Activated T-helper 2 cell treated with anti-CD3 and anti-CD28 coated beads, Interferon-gamma antibody, Interleukin-2, Interleukin-4, amounts not matched to agents 10 μg/mL and 5 μg/mL and 100 μg/mL, durations not matched to agents 14 hours and 24 hours and 36 hours (primary cell): ENCODE measurements around the gene KRT222. TPM values are rescaled to one million over a fixed set of nuclear protein-coding genes. Genes with fewer than 3 reads are reported as not detected.
A peak's percentile ranks its signal among the peaks of the same experiment; 100 is the strongest.

Experiments
- DNase-seq: peaks from one replicate; pipeline ENCODE4 v3.0.0; 2021; ENCODE audit warnings: low spot score
- H3K27ac Mint-ChIP-seq: one replicate; pipeline ENCODE4 v1.8.0; 2021; ENCODE audit warnings: mixed read lengths
- H3K27me3 Mint-ChIP-seq: one replicate; pipeline ENCODE4 v1.8.0; 2021; ENCODE audit warnings: low read depth, mixed read lengths
- H3K36me3 Mint-ChIP-seq: one replicate; pipeline ENCODE4 v1.8.0; 2021; ENCODE audit warnings: low read depth, mixed read lengths
- H3K4me1 Mint-ChIP-seq: one replicate; pipeline ENCODE4 v1.8.0; 2021; ENCODE audit warnings: low read depth, mixed read lengths
- H3K4me3 Mint-ChIP-seq: one replicate; pipeline ENCODE4 v1.8.0; 2021; ENCODE audit warnings: low read depth, mild to moderate bottlenecking, moderate library complexity, mixed read lengths
- H3K9me3 Mint-ChIP-seq: one replicate; pipeline ENCODE4 v1.8.0; 2021; ENCODE audit warnings: mixed read lengths
- intact Hi-C: fragments of 100-400 bp; cut with micrococcal nuclease; formaldehyde crosslinking; loops from one replicate; pipeline ENCODE4 v1.15.1; 2023
- total RNA-seq: library from RNA; stranded (reverse); gene quantifications from 2 replicates; pipeline ENCODE4 v1.2.3, GENCODE V29; 2022

The KRT222 gene
- total RNA-seq, 1 donor from 2014 or later: 0.43 TPM

DNA sequence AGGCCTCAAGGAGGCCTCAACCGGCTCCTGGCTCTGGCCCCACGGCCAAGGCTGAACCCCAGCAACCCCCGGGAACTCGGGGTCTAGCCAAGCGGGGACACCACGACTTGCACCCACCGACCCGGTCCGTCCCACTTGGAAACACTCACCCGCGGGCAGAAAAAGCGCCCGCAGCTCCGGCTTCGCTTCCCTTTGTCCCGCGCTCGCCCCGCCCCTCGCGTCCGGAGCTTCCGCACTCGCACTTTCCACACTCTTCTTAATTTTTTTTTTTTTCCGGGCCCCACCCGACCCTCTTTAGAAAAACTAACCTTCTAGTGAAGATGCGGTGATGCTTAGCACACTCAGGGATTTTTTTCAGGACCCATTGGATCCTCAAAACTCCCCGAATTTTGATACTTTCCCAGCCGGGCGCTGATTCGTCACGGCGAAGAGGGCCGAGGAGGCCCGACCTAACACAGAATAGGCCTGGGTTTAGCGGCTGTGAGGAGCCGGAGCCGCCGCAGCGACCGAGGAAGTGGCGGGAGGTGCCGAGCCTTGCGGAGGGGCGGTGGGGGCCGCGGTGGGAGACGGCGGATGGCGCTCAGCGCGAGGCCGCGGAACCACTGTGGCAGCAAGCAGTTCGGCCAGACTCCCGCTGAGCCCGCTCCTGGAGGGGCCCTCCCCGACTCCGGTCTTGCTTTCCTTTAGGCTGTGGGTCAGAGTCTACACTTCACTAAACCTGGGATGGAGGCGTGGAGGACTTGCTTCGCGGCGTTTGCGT, 17.2 kb downstream of the KRT222 start, which contains the start of gene SMARCE1:
Gene SMARCE1, minus strand, starts transcription at position 195 of the 760 bp plus-strand sequence. CDS start 2,016 bp downstream, outside the sequence.
- Mint-ChIP-seq H3K36me3 (peaks cover 38% of the 10 kb centered on the region), H3K4me3 (peak within 1 kb of the TSS; percentile 96), H3K27me3 (no peaks in the 10 kb centered on the region), H3K4me1 (peaks cover 31% of the 10 kb centered on the region), H3K27ac (peak within 1 kb of the TSS; percentile 92), H3K9me3 (no peaks in the 10 kb centered on the region)
- DNase-seq: peak; percentile 74
- intact Hi-C loops: no loop called here

DNA sequence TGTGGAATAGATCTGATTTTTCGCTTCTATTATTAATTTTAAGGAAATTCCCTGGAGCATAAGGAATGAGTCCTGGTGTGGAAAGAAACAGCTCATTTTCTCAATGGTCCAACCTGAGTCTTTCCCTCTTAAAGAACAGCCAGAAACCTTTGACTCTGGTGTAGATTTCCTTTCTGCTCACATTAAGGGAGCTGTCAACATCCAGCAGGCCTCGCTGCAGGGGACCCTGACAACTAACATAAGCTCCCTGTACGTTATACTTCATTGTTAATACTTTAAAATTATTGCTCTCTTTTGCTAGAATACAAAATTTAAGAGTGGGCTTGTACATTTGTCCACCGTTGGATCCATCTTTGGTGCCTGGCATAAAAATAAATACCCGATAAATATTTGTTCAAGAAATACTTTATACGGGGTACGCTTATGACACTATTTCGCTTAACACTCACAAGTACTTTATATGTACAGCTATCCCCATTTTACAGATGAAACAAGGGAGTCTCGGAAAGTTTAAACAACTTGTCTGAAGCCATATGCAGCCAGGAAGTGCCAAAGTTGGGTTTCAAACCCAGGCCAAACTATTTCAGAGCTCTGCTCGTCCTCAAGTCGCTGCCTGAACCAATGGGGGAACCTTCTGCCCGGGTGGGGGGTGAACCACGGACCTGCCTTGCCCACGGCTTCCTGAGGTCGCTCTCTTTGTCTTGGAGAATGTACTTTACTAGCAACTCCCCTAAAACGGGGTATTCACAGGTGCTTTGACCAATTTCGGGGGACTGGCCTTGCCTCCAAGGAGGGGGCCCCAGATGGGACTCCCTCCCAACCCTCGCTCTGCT, 18.0 kb downstream of the KRT222 start:
- H3K9me3 Mint-ChIP-seq: no peaks in the 10 kb centered on the region
- intact Hi-C loops: no loop called here
- no peak for DNase-seq
- H3K4me1 Mint-ChIP-seq: peaks cover 36% of the 10 kb centered on the region
- peaks cover 45% of the 10 kb centered on the region for H3K36me3 Mint-ChIP-seq
- peak overlapping the region; percentile 96 for H3K4me3 Mint-ChIP-seq
- H3K27me3 Mint-ChIP-seq: no peaks in the 10 kb centered on the region
- H3K27ac Mint-ChIP-seq: peak overlapping the region; percentile 92

DNA sequence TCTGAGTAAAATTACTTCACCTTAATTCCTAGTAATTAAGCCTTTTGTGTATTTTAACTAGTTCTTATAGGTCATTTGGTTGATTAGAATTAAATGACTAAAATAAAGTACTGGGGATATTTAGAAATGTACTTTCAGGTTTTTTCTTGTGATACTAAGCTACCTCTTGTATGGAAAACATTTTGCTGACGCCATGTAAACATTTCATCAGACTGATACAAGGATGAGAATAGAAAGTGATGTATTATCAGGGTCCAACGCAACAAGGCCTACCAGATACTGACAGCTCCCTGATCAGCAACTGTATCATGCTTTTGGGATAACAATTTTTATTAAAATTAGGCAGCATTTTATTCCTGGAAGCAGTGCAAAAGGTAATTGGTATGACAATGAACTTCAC, 19.0 kb downstream of the KRT222 start:
- DNase-seq: no peak
- Mint-ChIP-seq H3K4me1 (peaks cover 39% of the 10 kb centered on the region), H3K36me3 (peaks cover 50% of the 10 kb centered on the region), H3K27me3 (no peaks in the 10 kb centered on the region), H3K4me3 (peak overlapping the region; percentile 39), H3K9me3 (no peaks in the 10 kb centered on the region), H3K27ac (no peak overlapping the region)
- intact Hi-C loops: no loop called here

DNA sequence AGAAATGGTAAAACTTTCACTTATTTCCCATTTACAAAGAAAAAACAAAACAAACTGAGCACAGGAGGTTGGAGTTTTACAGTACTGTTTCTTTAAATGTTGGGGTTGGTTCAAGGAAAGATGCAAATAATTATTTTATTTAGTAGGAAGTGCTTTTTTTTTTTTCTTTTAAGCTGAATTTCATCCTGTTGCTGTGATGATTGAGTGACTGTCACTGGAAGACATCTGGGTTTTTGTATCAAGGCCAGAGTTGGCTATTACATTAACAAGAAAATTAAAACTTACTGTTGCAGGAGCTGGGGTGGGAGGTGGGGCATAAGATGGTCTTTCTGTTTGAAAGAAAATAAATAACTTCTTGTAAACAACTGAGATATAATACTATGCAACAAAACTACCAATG, 19.7 kb downstream of the KRT222 start:
- Mint-ChIP-seq H3K9me3 (no peaks in the 10 kb centered on the region), H3K27me3 (no peaks in the 10 kb centered on the region), H3K4me1 (peaks cover 44% of the 10 kb centered on the region), H3K4me3 (peak overlapping the region; percentile 49), H3K36me3 (peaks cover 56% of the 10 kb centered on the region), H3K27ac (peak overlapping the region; percentile 62)
- intact Hi-C loops: no loop called here
- no peak for DNase-seq

DNA sequence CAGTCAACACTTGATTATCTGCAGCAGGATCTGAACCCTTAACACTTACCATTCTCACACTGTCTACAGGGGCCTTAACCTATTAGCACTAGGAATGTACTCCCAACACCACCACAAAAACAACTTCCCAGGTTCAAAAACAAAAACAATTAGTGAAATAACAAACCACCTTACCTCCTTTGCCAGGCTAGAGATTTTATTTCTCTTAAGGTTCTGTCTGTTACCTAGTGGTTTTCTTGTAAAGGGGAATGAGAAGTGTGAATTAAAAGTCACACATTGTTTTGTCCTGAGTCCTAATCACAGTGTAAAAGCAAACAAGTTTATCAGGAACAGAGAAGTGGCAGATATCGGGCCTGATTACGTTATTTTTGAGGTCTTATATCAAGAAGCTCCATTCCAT, 27.0 kb downstream of the KRT222 start:
- no peaks in the 10 kb centered on the region for H3K9me3 Mint-ChIP-seq
- H3K27ac Mint-ChIP-seq: peak overlapping the region; percentile 3
- intact Hi-C loops: no loop called here
- peaks cover 72% of the 10 kb centered on the region for H3K36me3 Mint-ChIP-seq
- H3K27me3 Mint-ChIP-seq: no peaks in the 10 kb centered on the region
- DNase-seq: no peak
- H3K4me1 Mint-ChIP-seq: peaks cover 31% of the 10 kb centered on the region
- no peak overlapping the region for H3K4me3 Mint-ChIP-seq

DNA sequence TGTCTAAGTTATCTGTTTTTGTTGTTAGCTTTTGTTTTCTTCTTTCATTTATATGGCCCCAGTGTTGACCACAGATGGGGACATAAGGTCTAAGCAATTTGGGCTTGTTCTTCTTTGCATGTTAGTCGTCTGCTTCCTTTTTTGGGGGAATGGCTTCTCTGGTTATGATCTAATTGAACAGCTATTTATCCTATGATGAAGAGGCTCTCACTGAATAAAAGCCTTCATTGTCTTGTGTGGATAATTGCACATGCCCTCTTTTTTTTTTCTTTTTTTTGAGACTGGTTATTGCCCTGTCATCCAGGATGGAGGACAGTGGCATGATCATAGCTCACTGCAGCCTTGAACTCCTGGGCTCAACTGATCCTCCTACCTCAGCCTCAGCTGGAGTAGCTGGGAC, 31.1 kb downstream of the KRT222 start:
- no peaks in the 10 kb centered on the region for H3K9me3 Mint-ChIP-seq
- no peaks in the 10 kb centered on the region for H3K27me3 Mint-ChIP-seq
- peaks cover 82% of the 10 kb centered on the region for H3K36me3 Mint-ChIP-seq
- H3K4me1 Mint-ChIP-seq: peaks cover 20% of the 10 kb centered on the region
- intact Hi-C loops: no loop called here
- H3K4me3 Mint-ChIP-seq: no peak overlapping the region
- H3K27ac Mint-ChIP-seq: peak overlapping the region; percentile 10
- DNase-seq: no peak

DNA sequence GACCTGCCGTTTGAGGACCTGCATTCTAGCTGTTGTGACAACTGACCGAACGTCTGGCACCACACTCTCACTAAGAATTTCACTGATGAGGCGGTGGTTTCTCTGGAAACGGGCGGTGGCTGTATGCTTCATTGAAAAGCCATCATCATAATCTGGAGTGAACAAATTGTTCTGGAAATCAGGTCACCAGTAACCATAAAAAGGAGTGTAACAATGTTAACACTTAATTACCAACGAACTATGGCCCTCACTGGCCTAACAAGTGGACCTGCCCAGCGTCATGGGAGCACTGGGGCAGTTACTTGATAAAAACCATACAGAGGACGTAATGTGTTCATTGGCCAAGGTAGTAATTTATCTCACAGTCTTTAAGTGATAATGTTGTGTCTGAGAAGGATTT, 32.8 kb downstream of the KRT222 start:
- Mint-ChIP-seq H3K27me3 (no peaks in the 10 kb centered on the region), H3K36me3 (peaks cover 87% of the 10 kb centered on the region), H3K9me3 (no peaks in the 10 kb centered on the region), H3K4me3 (no peak overlapping the region), H3K27ac (no peak overlapping the region), H3K4me1 (peaks cover 14% of the 10 kb centered on the region)
- no peak for DNase-seq
- intact Hi-C loops: no loop called here

DNA sequence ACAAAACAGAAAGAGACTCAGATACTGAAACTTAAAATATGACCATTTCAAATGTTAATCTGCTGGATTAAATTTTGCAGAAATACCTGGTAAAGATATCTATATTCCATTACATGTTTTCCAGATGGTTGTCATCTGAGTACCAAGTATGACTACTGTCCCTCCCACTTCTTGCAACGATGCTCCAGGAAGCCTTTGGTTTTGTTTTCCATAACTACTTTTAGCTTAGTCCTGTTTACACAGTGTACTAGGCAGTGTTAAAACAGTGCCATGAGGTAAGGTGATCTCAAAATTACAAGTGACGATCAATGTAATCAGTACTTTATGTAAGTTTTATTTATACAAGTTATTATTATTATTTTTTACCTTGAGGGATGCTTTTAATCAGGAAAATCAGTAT, 35.1 kb downstream of the KRT222 start:
- Mint-ChIP-seq H3K9me3 (no peaks in the 10 kb centered on the region), H3K27ac (peak overlapping the region; percentile 52), H3K4me3 (no peak overlapping the region), H3K27me3 (no peaks in the 10 kb centered on the region), H3K36me3 (peaks cover 84% of the 10 kb centered on the region), H3K4me1 (peaks cover 27% of the 10 kb centered on the region)
- DNase-seq: no peak
- intact Hi-C loops: no loop called here

DNA sequence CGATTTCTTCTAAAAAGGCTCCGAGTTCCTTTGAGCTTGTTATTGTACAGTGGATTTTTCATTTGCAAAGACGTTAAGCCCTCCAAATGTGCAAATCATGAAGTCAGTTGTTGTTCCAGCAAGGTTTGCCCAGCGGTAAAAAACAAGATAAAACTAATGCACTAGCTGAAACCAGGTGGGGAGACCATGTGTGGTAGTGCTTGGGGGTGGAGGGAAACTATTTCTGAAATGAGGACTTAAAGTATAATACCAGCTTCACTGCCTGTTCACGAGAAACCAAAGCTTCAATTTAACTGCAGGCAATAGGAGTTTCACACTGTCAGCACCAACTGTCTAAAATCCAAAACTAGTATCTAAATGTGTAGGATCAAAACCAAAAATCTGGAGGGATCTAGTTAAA, 39.7 kb downstream of the KRT222 start:
- intact Hi-C loops: no loop called here
- Mint-ChIP-seq H3K27ac (peak overlapping the region; percentile 68), H3K4me1 (peaks cover 59% of the 10 kb centered on the region), H3K4me3 (no peak overlapping the region), H3K9me3 (no peaks in the 10 kb centered on the region), H3K27me3 (no peaks in the 10 kb centered on the region), H3K36me3 (peaks cover 42% of the 10 kb centered on the region)
- DNase-seq: no peak

DNA sequence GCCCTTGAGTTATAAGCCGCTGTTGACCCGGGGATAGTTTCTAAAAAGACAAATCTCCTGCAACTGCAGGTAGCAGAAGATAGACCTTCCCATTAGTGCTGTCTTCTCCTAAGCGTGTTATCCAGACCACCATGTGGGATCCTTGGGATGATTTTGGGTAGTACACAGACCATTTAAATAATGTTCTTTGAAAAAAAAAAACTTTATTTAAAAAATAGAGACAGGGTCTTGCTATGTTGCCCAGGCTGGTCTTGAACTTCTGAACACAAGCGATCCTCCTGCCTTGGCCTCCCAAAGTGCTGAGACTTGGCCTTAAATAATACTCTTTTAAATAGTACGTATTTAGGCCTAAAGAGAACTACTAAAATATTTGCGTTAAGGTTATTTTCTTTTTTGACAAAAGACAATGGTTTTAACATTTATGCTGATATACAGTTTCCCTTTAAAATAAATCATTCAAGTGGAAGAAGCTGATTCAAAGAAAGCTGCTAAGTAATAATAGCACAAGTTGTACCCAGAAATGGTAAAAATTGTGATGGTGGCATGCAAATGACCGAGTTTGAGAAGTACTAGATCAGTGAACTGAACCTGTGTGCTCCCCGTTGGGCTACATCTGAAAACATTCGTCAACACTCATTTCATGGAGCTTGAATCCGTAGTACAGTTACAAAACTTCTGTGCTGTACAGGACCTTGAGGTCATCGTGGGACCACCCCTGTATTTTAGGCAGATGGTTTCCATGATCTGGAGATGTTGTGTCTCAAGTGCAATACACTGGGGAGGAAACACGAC, 41.4 kb downstream of the KRT222 start:
- H3K9me3 Mint-ChIP-seq: no peaks in the 10 kb centered on the region
- no peak overlapping the region for H3K27ac Mint-ChIP-seq
- peaks cover 55% of the 10 kb centered on the region for H3K4me1 Mint-ChIP-seq
- no peak overlapping the region for H3K4me3 Mint-ChIP-seq
- no peak for DNase-seq
- peaks cover 28% of the 10 kb centered on the region for H3K36me3 Mint-ChIP-seq
- intact Hi-C loops: loop anchor here (5.0 kb wide), 1 partner anchor 169 kb away; no protein-coding TSS in a partner anchor
- no peaks in the 10 kb centered on the region for H3K27me3 Mint-ChIP-seq

DNA sequence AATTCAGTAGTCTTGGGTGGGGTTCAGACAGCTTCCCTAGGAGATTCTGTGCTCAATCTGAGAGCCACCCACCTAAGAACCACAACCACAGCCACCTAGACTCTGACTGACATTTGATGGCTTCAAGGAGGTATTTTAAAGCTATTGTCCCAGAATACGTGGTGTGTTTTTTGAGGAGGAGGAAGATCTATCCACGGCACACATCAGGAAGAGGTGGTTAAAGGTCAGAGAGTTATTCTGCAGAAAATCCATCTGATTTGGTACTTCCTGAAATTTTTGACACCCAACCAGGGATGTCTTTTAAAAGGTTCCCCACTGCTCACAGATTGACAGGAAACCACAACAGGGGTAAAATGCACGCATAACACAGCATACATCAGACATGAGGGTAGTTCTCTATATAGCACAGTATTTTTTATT, 42.5 kb downstream of the KRT222 start:
- H3K27me3 Mint-ChIP-seq: no peaks in the 10 kb centered on the region
- no peaks in the 10 kb centered on the region for H3K9me3 Mint-ChIP-seq
- H3K36me3 Mint-ChIP-seq: peaks cover 20% of the 10 kb centered on the region
- peak overlapping the region; percentile 6 for H3K4me3 Mint-ChIP-seq
- intact Hi-C loops: loop anchor here (5.0 kb wide), 1 partner anchor 170 kb away; no protein-coding TSS in a partner anchor
- H3K4me1 Mint-ChIP-seq: peaks cover 59% of the 10 kb centered on the region
- peak overlapping the region; percentile 72 for H3K27ac Mint-ChIP-seq
- DNase-seq: no peak

DNA sequence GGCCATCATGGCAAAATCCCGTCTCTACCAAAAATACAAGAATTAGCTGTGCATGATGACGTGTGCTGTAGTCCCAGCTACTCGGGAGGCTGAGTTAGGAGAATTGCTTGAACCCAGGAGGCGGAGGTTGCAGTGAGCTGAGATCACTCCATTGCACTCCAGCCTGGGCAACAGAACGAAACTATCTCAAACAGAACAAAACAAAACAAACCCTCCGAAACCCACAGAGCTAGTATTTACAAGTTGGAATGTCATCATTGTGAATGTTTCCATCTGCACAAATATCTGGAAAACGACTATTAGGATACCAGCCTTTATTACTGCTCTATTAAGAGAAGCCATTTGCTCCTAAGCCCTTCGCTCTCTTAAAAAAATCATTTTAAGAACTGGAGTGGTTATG, 43.4 kb downstream of the KRT222 start:
- DNase-seq: no peak
- intact Hi-C loops: loop anchor here (2.0 to 5.0 kb wide), 2 partner anchors 105 to 171 kb away; no protein-coding TSS in a partner anchor
- Mint-ChIP-seq H3K27me3 (no peaks in the 10 kb centered on the region), H3K36me3 (peaks cover 10% of the 10 kb centered on the region), H3K4me1 (peaks cover 59% of the 10 kb centered on the region), H3K27ac (no peak overlapping the region), H3K4me3 (no peak overlapping the region), H3K9me3 (no peaks in the 10 kb centered on the region)
